NK-92 treated with Interleukin-12 subunit alpha and Interleukin-12 subunit beta, amount 100 ng/mL, for 24 hours (cell line): Measurements from ENCODE around the gene CTSZ.

ENCODE experiments used
- DNase-seq: peaks from one replicate; lab custom pipeline; 2025; lab: John Stamatoyannopoulos, UW

CTSZ gene

GRCh38 chr20:59031564-59032022 lies 24.5 kb upstream of the CTSZ start:
- no peak for DNase-seq

- no peak for DNase-seq
Measured at GRCh38 chr20:59030911-59031563, 24.0 kb upstream of the CTSZ start.

GRCh38 chr20:59028812-59029211 lies 21.8 kb upstream of the CTSZ start:
- DNase-seq = no peak

GRCh38 chr20:59027741-59028320 lies 20.8 kb upstream of the CTSZ start:
- DNase-seq = no peak

- no peak for DNase-seq
Measured at GRCh38 chr20:59026904-59027740, 20.1 kb upstream of the CTSZ start.

GRCh38 chr20:59025511-59025910 lies 18.5 kb upstream of the CTSZ start:
- DNase-seq = no peak

GRCh38 chr20:59025086-59025485 lies 18.0 kb upstream of the CTSZ start:
- DNase-seq = no peak

GRCh38 chr20:59024111-59024530 lies 17.1 kb upstream of the CTSZ start:
- no peak for DNase-seq

GRCh38 chr20:59023616-59024015 lies 16.6 kb upstream of the CTSZ start:
- DNase-seq = no peak

- DNase-seq = no peak
Measured at GRCh38 chr20:59022754-59023153, 15.7 kb upstream of the CTSZ start.

GRCh38 chr20:59020938-59021551 lies 14.0 kb upstream of the CTSZ start:
- DNase-seq = no peak

GRCh38 chr20:59019217-59019616 lies 12.2 kb upstream of the CTSZ start, which contains the start of gene TUBB1:
Gene TUBB1, plus strand, starts transcription at chr20:59019429. Its CDS starts 94 bp downstream, at chr20:59019523.
- no peak for DNase-seq

GRCh38 chr20:59018817-59019216 lies 11.8 kb upstream of the CTSZ start:
- no peak for DNase-seq

GRCh38 chr20:59017493-59018231 lies 10.6 kb upstream of the CTSZ start:
- no peak for DNase-seq

GRCh38 chr20:59016795-59017492 lies 9.9 kb upstream of the CTSZ start:
- DNase-seq = no peak

GRCh38 chr20:59015812-59016711 lies 9.0 kb upstream of the CTSZ start:
- DNase-seq = no peak

GRCh38 chr20:59015411-59015810 lies 8.4 kb upstream of the CTSZ start:
- no peak for DNase-seq

GRCh38 chr20:59014680-59015389 lies 7.8 kb upstream of the CTSZ start:
- no peak for DNase-seq

GRCh38 chr20:59013959-59014608 lies 7.0 kb upstream of the CTSZ start:
- no peak for DNase-seq
